Iris pigment epithelial cell (primary cell): ENCODE data around the gene DNAH1.

Experiments used
- DNase-seq: peaks from one replicate; pipeline ENCODE4 v3.0.0-alpha.2; 2011; ENCODE audit warnings: low read depth

The DNAH1 gene

GRCh38 chr3:52404391-52404790 lies 88.3 kb downstream of the DNAH1 start:
- DNase-seq, result no peak

DNA sequence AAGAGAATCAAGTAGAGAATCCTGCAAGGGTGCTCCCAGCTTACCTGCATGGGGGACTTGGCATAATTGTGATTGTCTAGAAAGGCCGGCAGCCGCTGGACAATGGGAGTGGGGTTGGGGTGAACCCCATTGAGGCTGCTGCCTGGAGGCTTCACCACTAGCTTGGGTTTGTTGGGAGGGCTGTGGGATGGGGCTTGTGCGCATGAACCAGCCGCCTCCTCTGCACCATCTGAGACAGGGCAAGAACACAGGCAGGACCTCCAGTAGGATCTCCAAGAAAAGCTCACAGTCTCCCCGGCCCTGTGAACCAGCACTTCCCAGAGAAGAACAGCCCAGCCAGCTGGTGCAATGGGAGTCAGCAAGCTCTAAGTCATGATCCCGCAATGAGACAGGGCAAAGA lies 88.9 kb downstream of the DNAH1 start:
- no peak for DNase-seq

GRCh38 chr3:52405601-52406110 lies 89.5 kb downstream of the DNAH1 start:
- no peak for DNase-seq

- no peak for DNase-seq
Observed at GRCh38 chr3:52406231-52406661, 90.1 kb downstream of the DNAH1 start.

DNA sequence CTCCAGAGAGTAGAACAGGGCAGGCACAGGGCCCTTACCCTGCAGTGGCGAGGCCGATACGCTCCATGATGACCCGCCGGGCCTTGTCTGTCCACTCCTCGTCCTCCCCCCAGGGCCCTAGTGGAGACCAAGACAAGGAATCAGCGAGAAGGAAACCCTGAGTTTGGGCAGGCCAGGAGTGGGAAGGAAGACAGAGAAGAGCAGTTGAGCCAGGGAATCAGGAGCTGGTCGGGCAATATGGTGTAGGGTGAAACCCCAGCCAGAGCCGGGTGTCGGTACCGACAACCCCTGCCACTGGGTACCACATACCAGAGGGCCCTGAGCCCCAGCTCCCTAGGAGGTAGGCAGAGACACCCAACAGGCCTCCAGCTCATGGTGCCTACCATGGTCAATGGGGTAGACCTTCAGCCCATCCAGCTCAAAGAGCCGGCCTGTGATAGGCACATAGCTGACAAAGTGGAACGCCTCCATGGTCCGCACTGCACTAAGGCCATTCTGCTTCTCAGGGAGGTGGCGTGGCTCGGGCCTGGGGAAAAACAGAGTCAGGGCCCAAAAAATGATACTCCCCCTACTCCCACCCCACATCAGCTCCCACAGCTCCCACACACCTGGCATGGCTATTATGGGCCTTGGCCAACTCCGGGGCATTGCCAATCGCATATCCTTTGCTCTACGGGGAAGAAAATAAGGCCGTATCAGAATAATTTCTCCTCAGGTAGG lies 90.8 kb downstream of the DNAH1 start:
- no peak for DNase-seq

GRCh38 chr3:52407779-52408178 lies 91.7 kb downstream of the DNAH1 start:
- no peak for DNase-seq

GRCh38 chr3:52408466-52408865 lies 92.3 kb downstream of the DNAH1 start:
- no peak for DNase-seq

DNA sequence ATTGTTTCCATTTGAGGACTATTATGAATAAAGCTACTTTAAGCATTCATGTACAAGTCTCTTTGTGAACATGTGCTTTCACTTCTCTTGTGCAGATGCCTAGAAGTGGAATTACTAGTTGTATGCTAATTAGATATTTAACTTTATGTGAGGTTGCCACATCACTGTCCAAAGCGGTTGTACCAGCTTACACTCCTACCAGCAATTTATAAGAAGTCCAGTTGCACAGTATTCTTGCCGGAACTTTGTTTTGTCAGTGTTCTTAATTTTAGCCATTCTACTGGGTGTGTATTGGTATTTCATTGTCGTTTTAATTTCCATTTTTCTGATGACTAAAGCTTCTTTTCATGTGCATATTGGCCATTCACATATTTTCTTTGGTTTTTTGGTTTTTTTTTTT lies 99.7 kb downstream of the DNAH1 start:
- no peak for DNase-seq

DNA sequence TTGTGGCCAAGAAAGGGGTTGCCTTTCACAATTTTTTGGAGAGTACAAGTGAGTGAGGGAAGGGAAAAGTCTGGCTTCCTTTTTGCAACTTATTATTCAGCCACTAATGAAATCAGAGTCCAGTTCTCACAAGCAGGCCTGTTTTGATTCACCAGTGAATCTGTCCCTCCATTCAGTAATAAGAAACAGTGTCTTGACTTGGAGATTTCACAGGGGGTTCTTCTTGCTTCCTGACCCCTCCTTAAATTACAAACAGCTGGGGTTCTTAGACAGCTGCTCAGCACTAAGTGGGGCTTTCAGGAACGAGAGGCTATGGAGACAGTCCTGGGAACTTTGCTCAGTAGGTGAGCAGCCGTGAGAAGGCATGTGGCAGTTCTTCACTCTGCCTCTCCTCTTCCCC lies 104.3 kb downstream of the DNAH1 start:
- DNase-seq, result no peak

- no peak for DNase-seq
Observed at GRCh38 chr3:52422669-52423068, 106.5 kb downstream of the DNAH1 start.

- DNase-seq, result no peak
Observed at GRCh38 chr3:52423173-52423572, 107.1 kb downstream of the DNAH1 start.

- DNase-seq, result peak; percentile 79
Observed at GRCh38 chr3:52428151-52429005, 112.3 kb downstream of the DNAH1 start.

- DNase-seq, result no peak
Observed at GRCh38 chr3:52429031-52429430, 112.9 kb downstream of the DNAH1 start.

DNA sequence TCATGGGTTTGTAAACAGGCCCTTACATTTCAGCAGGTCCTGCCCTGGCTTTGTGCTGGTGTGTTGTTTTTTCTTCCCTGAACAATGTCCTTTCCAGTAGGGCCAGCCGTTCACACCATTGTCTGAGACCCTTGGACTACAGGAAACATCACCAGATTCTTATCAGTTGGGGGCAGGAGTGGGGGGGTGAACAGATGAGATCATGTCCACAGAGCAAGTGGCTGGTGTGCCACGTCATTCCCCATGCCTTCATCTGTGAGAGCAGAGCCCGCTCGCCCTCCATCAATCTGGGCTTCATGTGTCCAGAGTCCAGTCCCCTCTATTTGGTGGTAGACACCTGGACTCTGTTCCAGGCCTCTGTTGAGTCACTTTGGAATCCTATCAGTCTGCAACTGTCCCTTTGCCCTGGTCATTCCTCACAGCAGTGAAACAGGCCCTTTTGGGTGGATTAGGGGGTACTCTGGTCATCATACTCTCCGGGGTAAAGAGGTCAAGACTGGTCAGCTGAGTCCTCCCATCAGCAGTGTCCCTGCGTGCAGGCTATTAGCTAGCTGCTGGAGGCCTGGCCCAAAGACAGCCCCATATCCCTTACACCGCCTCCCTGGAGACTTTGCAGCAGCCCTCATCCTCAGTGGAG lies 113.8 kb downstream of the DNAH1 start:
- DNase-seq, result peak; percentile 23

- no peak for DNase-seq
Observed at GRCh38 chr3:52430416-52430810, 114.3 kb downstream of the DNAH1 start.

DNA sequence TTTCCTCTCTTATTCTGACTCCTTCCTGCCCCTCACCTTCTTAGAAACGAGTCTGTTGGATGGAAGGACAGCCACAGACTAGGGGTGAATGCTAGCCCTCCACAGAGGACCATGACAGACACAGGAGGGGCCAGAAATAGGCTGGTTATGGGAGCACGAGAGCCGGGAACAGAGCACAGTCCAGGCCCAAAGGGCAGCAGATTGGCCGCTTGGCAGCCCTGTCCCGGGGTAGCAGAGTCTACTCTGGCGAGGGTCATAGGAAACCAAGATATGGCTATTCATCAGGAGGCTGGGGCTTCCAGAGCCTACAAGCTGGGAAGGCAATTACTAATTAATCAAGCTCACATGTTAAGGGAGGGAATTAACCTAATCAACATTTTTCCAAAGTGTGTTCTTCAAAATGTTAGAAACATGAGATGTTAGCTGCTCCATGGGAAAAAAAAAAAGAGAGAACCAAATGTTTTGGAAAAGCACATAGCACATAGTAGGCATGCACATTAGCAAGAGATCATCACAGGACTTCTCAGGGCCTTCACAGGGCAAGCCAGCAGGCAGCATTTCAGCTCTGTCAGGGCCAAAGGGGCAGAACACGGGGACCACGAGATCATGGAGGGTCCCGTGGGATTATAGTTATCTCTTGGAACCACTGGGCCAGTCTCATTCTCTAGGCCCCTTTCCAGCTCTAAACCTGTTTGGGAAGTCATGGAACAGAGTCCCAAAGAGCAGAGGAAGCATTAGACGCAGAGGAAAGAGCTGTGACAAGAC lies 115.5 kb downstream of the DNAH1 start:
- DNase-seq, result no peak

- DNase-seq, result no peak
Observed at GRCh38 chr3:52432225-52432624, 116.1 kb downstream of the DNAH1 start.

GRCh38 chr3:52432691-52433141 lies 116.6 kb downstream of the DNAH1 start:
- no peak for DNase-seq

DNA sequence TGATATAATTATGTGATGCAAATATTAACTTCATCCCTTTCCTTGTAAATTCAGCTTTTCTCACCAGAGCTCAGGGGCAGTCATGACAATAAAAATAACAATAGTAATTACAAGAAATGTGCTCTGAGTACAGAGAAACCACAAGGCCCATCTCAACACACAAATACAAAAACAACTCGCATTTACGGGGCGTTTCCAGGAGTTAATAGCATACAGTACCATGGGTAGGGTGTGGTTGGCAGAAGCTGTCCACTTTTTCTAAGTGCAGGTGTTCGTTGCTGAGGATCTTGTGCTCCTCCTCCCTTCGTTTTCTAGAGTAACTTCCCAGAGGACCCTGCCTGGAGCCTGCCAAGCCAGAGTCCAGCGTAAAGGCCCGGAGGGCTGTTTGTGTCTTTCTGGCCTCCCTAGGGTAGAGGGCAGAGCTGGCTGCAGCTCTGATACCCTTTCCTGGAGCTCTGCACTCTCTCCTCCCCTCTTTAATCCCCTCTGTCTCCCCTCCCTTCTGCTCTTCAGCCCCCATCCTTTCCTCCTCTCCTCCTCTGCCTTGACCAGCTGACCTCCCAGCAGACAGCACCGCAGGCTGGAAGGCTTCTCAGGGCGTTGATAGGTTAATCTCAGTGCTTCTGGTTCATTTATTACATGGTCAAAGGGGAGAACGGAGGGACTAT lies 117.3 kb downstream of the DNAH1 start:
- DNase-seq, result no peak

DNA sequence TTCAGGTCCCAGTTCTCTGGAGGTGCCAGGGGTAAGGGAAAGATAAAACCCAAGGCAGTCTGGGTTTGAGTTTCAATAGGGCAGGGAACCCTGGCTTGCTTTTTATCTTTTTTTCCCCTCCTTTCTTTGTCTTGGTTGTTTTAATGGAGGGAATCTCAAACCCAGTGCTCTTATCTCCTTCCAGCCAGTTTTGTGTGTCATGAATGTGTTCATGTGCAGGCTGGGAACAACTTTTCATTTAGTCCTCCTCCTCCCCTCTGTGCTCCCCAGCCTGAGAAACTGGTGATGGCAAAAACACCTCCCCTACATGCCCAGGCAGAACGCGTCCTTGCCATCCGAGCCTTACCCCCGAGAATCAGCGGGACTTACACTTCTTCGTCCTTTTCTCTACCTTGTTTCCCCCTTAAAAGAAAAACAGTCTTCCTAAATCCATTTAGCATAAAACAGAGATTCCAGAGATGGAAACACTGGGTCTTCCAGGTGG lies 117.9 kb downstream of the DNAH1 start:
- DNase-seq, result no peak

DNA sequence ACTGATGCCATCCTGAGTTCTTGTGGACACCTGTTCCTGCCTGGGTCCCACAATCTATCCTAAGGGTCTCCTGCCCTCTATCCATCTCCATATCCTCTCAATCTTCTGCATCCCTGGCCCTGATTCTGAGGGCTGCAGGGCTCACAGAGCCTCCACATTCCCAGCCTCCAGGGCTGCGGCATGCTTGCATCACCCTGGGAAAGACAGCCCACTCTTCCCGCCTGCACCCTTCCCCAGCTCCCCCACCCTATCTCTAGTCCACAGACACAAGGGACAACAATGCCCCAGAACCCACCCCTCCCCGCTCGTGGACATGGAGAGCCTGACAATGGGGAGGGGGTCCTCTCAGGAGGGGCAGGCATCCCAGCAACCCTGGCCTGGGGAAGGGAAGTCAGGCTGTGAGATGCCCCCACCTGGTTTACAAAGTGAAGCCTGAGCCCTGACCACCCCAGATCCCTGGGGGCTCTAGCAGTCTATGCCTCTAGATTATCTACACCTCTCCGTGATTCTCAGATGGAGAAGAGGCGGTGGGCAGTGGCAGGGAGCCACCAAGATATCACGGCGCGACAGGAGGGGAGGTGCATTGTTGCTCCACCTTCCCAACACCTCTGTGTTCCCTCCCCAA lies 118.5 kb downstream of the DNAH1 start:
- no peak for DNase-seq
